ENCODE measurements around the gene XXYLT1. TPM values are rescaled to one million over a fixed set of nuclear protein-coding genes. Genes with fewer than 3 reads are reported as not detected.

The XXYLT1 gene
- total RNA-seq, 1 donor, result 21.0 TPM

GRCh38 chr3:195260280-195260905 lies 10.6 kb downstream of the XXYLT1 start:
- TF ChIP-seq CTCF (IDR thresholded peaks at IDR 0.05; ENCODE audit: insufficient read depth, low read length), result no peak
- no peak for DNase-seq (ENCODE audit: low read depth)
- peak overlapping the region; percentile 72 for H3K4me3 ChIP-seq (ENCODE audit: low read depth, low read length)

GRCh38 chr3:195259475-195260279 lies 11.3 kb downstream of the XXYLT1 start:
- DNase-seq (ENCODE audit: low read depth), result peak; percentile 91
- peak; percentile 51 for TF ChIP-seq CTCF (IDR thresholded peaks at IDR 0.05; ENCODE audit: insufficient read depth, low read length)
- peak overlapping the region; percentile 72 for H3K4me3 ChIP-seq (ENCODE audit: low read depth, low read length)

GRCh38 chr3:195259154-195259474 lies 11.8 kb downstream of the XXYLT1 start:
- peak; percentile 70 for DNase-seq (ENCODE audit: low read depth)
- H3K4me3 ChIP-seq (ENCODE audit: low read depth, low read length), result peak overlapping the region; percentile 69
- TF ChIP-seq CTCF (IDR thresholded peaks at IDR 0.05; ENCODE audit: insufficient read depth, low read length), result no peak

- no peak for DNase-seq (ENCODE audit: low read depth)
- peak overlapping the region; percentile 69 for H3K4me3 ChIP-seq (ENCODE audit: low read depth, low read length)
- no peak for TF ChIP-seq CTCF (IDR thresholded peaks at IDR 0.05; ENCODE audit: insufficient read depth, low read length)
Measured at GRCh38 chr3:195258449-195259153, 12.4 kb downstream of the XXYLT1 start.

- DNase-seq (ENCODE audit: low read depth), result no peak
- no peak overlapping the region for H3K4me3 ChIP-seq (ENCODE audit: low read depth, low read length)
- no peak for TF ChIP-seq CTCF (IDR thresholded peaks at IDR 0.05; ENCODE audit: insufficient read depth, low read length)
Measured at GRCh38 chr3:195257454-195258448, 13.2 kb downstream of the XXYLT1 start.
